HG02852 (cell line): Measurements from ENCODE around the gene IL6R.
"Not testable (repeated sequence)": the region's sequence is repeated elsewhere in the genome, so short reads cannot be mapped to it uniquely, and the experiment has no call there.

Experiments
- ATAC-seq: cut with Tn5 transposase; IDR thresholded peaks from one replicate; pipeline ENCODE4 v1.9.1; 2021; ENCODE audit warnings: mild to moderate bottlenecking, moderate library complexity; ENCODE audit not compliant: unreplicated experiment

The IL6R gene

DNA sequence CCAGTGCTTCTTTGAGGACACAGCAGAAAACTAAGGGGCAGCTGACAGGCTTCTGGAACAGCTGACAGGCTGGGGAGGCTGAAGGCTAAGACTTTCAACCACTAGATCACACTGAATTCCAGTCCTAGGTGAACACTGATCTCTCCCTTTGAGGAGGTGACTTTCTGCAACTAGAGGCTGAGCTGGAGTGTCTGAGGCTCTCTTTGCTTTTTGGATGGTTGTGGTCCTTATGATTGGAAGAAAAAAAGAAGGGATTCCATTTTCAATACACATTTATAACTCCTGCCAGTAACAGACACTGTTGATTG lies 1.4 kb downstream of the IL6R start:
- no peak for ATAC-seq

DNA sequence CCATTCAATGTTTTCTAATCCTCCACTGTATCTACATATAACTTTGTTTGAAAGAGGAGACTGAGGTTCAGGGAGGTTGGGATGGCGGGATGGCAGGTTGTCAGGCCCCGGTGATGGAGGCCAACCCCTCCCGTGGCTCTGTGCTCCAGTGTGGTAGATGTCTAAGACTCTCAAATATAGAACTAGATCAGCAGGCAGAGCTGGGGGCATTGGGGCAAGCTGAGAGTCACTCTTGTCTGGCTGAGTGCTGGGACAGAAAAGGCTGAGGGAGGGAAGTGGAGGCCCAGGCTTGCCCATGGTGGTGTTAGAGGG lies 1.7 kb downstream of the IL6R start:
- no peak for ATAC-seq

DNA sequence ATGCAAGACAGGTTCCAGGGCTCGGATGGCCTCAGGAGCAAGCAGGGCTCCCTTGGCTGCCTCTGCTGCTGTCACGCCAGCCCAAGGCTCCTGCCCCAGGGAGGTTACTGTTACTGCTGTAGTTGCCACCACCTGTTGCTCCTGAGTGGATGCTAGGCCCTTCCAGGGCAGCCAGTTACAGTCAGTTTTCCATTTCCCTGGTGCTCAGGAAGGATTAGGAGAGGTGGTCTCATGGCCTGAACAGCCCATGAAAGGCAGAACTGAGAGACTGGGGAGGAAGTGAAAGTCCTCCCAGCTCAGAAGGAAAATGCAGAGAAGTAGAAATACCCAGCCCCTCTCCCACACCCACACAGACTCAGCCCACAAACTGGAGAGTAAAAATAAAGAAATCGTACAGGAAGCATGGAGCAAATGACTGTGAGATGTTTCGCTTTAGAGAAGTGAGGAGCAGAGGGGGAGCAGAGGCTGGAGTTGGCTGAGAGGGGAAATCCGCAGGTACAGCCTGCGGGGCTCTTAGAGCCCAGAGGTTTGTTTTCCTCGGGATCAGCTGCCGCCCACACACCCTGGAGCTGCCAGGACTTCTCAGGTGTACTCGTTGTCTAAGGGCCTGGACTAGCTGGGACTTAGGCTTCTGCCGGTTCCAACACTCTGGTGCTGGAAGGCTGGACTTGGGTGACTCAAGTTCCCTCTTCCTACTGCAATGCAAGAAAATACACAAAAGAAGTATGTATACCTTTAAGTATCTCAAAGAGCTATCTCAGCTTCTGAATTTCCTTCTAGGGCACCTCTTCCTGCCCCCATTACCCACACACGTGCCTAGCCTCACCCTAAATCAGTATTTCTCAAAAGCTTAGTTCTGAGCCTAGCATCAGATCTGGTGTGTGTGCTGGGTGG lies 2.3 kb downstream of the IL6R start:
- peak; percentile 44 for ATAC-seq

DNA sequence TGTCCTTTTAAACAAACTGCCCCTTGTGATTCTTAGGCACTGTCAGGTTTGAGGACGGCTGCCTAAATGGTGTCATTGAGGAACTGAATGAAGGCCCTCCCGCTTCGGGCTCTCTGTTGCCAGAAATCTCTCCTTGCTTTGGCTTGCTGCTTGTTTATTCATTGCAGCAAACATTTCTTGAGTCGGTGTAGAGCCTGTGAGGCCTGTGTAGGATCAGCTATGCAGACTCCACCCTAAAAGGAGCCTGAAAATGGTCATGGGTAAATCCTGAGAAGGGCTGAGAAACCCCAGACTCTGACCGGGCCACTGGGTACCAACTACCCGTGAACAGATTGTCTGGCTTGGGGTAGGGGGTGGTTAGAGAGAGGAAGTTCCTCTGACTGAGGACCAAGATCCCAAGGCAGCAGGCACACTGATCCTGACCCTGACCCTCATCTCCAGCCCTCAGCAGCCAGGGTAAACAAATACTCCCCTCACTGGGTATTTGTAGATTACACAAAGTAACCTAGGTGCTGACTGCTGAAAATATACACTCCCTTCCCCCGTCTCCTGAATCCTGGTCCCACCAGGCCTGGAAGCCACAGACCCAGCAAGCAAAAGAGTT lies 3.1 kb downstream of the IL6R start:
- ATAC-seq, result no peak

DNA sequence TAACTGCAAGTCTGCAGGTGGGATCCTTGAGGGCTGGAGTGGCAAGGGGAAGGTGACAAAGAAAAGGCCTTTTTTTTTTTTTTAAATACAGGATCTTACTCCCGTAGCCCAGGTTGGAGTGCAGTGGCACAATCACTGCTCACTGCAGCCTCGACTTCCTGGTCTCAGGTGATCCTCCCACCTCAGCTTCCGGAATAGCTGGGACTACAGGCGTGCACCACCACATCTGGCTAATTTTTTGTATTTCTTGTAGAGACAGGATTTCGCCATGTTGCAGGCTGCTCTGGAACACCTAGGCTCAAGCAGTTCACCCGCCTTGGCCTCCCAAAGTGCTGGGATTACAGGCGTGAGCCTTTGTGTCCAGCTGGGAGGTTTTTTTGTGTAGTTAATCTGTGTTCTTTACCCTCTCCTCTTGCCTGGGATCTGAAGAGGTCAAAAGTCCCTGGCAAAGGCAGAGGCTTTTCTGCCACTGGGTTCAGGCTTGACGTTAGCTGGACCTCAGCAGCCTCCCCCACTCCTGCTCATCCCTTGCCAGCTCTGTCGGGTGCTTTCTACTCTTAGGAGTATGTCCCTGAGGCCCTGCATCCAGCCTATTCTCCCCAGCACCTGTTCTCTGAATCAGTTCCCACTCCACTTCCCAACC lies 5.2 kb downstream of the IL6R start:
- ATAC-seq, result no peak

DNA sequence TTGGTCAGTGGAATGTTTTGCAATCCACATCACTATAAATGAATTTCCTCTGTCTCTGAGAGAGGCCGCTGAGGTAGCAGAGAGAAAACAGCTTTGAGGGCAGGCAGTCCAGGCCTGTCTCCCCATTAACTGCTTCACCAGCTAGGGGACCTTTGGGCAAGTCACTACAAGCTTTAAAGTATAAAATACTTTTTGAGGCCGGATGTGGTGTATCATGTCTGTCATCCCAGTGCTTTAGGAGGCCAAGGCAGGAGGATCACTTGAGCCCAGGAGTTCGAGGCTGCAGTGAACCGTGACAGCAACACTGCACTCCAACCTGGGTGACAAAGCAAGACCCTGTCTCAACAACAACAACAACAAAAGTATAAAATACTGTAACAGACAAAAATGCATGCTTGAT lies 6.4 kb downstream of the IL6R start:
- ATAC-seq, result no peak

DNA sequence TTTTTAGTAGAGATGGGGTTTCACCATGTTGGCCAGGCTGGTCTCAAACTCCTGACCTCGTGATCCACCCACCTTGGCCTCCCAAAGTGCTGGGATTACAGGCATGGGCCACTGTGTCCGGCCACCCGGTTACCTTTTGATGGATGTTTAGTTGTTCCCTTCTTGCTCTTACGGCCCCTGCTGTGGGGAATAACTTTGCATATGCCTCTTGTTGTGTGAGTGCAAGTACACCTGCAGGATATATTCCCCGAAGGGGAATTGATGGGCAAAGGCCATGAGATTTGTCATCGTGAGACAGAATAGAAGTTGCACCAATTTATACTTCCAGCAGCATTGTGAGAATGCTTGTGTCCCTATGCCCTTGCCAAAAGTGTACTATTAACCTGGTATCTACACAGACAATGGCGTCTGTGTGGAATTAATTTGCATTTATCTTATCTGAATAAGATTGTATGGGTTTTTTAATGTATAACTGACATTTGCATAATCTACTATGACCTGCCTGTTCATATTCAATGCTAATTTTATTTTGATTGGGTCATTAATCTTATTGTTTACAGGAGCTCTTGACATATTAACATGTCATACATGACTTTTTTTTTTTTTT lies 8.1 kb downstream of the IL6R start:
- ATAC-seq, result no peak

DNA sequence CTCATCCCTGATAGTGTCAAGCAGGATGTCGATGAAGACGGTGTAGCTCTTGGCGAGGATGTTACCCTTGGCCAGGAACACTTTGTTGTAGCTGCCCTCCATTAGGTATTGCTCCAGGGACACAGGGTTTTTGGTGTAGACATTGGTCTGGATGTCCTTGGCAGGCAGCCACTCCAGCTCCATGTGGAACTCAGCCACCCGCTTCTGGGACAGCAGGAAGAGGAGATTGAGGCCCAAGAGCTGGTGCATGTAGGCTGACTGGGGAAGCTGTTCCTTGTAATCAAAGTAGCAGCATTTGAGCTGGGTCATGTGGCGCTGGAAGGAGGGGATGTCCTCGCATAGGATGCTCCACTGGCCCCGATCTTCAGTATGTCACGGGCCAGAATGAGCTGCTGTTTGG lies 9.5 kb downstream of the IL6R start:
- ATAC-seq, result no peak

DNA sequence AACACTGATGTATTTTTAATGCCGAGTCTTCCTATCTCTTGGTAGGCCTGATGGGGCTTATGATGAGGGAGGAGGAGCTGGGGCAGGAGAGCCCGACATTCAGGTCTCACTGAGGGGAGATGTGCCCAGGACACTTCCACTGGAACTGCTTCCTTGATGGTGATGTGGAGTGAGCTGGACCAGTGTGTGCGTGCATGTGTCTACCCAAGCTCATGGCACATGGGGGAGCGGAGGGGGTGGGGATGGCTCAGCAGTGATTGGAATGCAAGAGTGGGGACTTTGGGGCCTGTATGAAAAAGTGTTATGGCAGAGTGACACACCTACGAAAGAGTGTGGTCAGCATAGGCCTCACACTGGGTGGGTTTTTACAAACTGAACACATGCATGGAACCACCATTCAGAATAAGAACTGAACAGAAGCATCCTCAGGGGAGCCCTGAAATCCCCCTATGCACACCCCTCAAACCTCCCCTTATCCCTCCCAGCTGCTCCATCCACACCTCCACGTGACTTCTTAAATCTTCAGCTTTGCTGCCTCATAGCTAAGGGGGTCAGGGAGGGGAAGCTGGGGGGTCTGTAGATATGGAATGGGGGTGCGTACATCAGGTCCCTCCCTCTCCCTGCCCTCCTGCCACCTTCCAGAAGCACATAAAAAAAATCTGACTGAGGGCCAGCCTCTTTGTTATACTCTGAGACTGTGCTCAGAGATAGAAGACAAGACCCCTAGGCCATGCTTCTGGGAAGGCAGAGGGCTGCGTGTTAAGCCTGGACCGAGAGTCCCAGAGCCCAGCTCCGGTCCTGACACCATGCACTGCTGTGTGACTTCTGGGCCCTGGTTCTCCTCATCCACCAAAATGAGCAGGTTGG lies 11.6 kb downstream of the IL6R start:
- no peak for ATAC-seq

DNA sequence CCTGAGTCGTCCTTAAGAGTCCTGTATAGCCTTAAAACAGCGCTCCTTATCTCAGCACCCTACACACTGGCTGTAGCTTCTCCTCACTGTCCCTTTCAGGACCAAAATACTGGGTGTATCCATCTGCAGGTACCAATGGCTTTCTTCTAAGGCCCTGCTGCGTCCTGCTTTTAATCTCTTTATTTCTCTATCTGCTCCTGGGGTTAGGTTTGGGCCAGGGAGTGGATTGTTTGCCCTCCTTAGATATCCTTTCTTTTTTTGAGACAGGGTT lies 12.1 kb downstream of the IL6R start:
- ATAC-seq, result no peak

DNA sequence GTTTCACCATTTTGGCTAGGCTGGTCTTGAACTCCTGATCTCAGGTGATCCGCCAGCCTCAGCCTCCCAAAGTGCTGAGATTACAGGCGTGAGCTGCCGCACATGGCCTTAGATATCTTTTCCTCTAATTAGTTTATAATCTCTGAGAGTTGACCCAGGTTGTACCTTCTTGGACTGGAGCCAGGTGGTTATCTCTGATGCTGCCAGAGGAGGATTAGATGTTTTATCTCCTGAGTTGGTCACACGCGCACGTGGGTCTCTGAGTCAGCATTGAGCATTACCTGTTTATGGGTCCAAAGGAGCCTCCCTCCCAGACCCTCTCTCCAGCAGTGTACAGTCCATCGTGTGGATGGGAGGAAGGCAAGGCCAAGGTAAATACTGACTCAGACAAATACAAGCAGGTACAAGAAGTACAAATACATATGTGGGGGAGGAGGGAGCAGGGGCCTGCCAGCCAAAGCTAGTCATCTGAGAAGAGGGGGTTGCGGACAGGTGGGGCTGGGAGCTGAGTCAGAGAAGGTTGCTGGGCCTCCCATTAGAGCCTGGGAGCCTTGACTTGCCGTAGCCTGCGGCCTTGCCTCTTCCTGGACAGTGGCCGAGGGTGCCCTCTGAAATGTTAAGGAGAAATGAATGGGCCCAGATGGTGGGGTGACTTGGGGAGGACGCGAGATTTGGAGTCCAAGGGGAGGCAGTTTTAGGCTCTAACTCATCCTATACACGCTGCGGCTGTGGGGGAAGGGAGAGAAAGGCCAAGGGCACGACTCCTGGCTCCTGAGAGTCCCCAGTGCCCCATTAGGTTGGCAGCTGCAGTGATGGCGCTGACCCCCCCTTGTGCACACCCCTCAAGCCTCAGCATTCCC lies 13.1 kb downstream of the IL6R start:
- ATAC-seq, result no peak

DNA sequence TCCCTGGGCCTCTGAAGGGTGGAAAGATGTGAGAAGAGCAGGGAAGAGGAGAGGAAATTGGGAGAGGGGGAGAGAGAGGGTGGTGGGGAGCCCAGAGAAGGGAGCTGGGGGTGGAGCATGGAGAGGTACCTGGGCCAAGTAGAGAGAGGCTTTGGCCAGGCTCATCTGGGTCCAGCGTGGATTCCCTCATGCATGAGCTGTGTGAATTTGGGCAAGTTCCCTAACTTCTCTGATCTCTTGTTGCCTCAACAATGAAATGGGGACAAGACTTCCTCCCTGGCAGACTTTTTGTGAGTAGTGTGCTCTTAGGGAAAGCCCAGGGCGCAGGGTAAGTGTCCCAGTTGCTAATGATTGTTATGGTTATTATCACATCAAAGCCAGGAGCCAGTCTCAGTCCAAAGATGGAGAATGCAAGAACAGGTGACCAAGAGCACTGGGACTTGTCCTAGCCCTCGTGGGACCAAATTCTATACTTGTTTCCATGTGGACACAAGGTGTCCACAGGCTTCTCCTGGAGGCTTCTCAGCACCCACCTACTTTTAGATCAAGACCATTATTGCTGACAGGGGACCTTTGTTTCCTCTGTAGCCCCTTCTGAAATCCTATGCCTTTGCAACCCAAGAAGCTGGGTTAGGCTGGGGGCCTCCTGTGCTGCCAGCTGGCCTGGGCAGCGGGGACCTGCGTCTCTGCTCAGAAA lies 13.9 kb downstream of the IL6R start:
- ATAC-seq, result no peak

DNA sequence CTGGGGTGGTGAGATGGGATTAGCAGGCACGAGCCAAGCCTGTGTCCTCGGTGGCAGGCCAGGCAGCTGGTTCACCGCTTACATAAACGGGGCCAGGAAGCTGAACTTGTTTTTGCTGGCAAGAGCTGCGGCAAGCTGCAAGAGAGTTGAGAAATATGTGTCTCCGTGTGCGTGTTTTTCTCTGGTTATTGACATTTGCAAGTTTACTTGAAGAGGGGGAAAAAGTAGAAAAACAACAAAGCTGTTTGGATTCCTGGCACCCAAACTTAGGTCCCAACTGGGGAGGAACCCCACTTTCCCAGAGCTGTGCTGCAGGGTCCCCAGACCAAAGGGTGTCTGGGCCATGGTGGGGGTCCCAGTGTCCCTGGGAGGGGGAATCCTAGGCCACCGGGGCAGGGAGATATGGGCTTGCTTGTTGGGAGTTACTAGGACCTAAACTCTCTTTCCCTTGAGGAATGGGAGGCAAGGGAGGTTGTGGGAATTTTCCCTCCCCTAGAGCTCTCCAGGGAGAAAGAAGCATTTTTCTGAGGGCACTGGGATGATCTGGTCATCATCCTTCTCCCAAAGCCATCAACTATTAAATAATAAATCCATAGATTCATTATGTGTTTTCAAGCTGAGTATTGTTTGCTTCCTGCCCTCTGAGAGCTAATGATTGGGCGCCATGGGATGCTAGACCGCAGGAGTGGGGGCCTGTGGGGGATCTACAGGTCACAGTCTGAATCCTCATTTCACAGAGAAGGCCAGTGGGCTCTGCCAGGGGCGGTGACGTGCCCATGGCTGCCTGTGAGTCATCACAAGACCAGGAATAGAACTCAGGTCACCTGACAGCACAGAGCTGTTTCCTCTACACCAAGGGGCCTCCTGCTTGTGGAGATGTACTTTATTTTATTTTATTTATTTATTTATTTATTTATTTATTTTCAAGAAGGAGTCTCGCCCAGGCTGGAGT lies 14.8 kb downstream of the IL6R start:
- no peak for ATAC-seq

DNA sequence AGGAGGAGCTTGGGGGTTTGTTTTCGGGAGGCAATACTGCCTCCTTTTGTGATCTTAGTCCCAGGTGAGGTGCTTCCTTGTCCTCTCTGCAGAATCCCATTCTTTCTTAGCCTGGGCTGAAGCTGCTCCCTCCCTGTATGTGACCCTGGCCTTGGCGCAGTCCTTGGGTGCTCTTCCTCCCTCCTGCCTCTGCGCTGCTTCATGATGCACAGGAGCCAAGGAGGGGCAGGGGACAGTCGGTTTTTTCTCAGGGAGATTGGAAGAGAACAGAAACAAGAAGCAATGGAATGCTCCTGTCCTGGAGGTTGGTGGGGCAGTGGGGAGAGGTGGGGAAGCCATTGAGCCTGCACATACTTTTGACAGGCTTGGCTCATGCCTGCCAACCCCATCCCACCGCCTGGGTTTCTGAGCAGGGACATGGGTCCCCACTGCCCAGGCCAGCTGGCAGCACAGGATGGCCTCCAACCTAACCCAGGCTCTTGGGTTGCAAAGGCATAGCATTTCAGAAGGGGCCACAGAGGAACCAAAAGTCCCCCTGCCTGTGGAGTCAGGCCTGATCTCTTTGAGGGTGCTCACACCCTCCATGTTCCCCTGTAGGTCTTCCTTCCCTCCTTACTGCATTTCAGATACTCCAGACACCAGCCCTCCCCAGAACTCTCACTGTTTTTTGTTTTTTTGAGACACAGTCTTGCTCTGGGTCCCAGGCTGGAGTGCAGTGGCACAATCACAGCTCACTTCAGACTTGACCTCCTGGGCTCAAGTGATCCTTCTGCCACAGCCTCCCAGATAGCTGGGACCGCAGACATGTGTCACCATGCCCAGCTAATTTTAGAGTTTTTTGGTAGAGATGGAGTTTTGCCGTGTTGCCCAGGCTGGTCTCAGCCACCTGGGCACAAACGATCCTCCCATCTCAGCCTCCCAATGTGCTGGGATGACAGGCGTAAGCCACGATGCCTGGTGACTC lies 16.1 kb downstream of the IL6R start:
- ATAC-seq, result no peak

DNA sequence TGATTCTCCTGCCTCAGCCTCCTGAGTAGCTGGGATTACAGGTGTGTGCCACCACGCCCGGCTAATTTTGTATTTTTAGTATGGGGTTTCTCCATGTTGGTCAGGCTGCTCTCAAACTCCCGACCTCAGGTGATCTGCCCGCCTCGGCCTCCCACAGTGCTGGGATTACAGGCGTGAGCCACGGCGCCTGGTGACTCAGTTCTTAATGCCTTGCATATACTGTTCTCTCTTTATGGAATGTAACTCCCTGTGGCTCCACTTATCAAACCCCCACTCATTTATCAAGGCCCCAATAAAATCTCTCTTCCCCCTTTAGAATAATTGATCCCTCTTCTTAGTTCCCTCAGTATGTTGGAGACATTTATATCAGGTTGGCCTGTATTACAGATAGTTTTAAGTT lies 16.9 kb downstream of the IL6R start:
- ATAC-seq, result not testable (repeated sequence)

DNA sequence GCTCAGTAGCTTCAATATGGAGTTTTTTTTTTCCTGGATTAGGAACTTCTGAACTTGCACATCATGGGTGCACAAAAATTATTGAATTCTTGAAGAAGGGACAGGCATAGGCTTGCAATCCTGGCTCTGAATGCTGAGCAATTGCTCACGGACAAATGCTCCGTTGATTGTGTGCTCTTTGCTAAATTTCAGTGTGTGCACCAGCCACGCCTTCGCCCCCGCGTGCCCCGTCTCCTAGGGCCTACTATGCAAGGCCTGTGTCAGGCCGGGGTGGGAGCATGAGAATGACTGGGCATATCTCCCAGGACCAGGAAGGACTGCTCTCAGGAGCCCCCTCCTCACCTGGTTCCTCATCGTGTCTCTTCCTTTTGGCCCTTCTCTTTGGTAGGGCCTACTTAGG lies 17.4 kb downstream of the IL6R start:
- no peak for ATAC-seq

DNA sequence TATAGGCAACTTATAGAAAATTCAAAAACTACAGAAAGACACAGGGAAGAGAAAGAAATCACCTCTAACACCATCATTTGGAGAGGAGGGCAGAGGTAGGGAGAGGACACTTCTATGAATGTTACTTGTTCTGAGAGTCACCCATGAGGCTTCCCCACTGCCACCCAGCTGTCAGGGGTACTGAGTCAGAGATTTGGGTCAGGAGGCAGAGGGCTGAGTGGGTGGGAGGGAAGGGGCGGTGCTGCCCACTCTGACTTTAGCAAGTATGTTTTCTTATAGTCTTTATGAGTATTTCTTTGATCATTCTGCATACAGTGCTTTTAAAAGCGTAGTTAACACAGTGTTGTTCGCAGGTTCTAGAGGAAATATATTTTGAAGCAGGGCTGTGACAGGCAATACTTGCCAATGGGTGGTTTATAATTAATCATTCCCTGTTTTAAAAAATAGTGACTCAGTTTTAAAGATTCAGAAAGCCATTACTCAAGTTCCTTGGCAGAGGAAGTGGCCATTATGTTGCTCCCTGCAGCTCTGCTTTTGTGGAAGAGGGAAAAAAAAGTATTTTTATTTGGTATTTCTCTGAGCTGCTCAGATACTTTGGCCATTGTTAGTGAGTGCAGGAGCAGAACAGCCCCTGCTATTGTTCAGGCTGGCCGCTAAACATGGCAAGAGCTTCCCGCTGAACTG lies 18.3 kb downstream of the IL6R start:
- ATAC-seq, result no peak
